Chondrocyte (in vitro differentiated cells): Measurements from ENCODE around the gene SPIRE1. TPM values are rescaled to one million over a fixed set of nuclear protein-coding genes. Genes with fewer than 3 reads are reported as not detected.

ENCODE experiments used
- DNase-seq: peaks from one replicate; pipeline ENCODE4 v3.0.0; 2021; ENCODE audit warnings: mixed read lengths, low spot score
- H3K27ac Mint-ChIP-seq: one replicate; pipeline ENCODE4 v1.8.0; 2021; ENCODE audit warnings: mild to moderate bottlenecking, moderate library complexity, mixed read lengths; ENCODE audit not compliant: unreplicated experiment
- H3K27me3 Mint-ChIP-seq: 2 replicates; pipeline ENCODE4 v1.8.0; 2021; ENCODE audit warnings: low read depth, mixed read lengths
- H3K36me3 Mint-ChIP-seq: 2 replicates; pipeline ENCODE4 v1.8.0; 2021; ENCODE audit warnings: low read depth, mixed read lengths
- H3K4me1 Mint-ChIP-seq: 2 replicates; pipeline ENCODE4 v1.8.0; 2021; ENCODE audit warnings: low read depth, mild to moderate bottlenecking, mixed read lengths
- H3K4me3 Mint-ChIP-seq: one replicate; pipeline ENCODE4 v1.8.0; 2021; ENCODE audit warnings: mild to moderate bottlenecking, moderate library complexity, mixed read lengths; ENCODE audit not compliant: unreplicated experiment
- H3K9me3 Mint-ChIP-seq: 2 replicates; pipeline ENCODE4 v1.8.0; 2021; ENCODE audit warnings: low read depth, mixed read lengths
- CTCF ChIP-seq: fragments of 200-600 bp; sonication (generic); IDR thresholded peaks from 2 replicates; pipeline ENCODE4 v1.5.0; 2021; ENCODE audit warnings: antibody characterized with exemption, mild to moderate bottlenecking, moderate library complexity
- total RNA-seq: library from RNA; stranded (reverse); gene quantifications from 3 replicates; pipeline ENCODE4 v1.2.1, GENCODE V29; 2021

The SPIRE1 gene
- total RNA-seq, 1 donor from 2014 or later, result 57.8 TPM

- Mint-ChIP-seq H3K27me3 (no peaks in the 10 kb centered on the region), H3K4me3 (no peak overlapping the region), H3K9me3 (peaks cover 3% of the 10 kb centered on the region), H3K27ac (peak overlapping the region; percentile 49), H3K36me3 (no peaks in the 10 kb centered on the region), H3K4me1 (peaks cover 6% of the 10 kb centered on the region)
- DNase-seq, result no peak
- TF ChIP-seq CTCF, result no peak
These were observed 78.1 kb downstream of the SPIRE1 start for GRCh38 chr18:12579775-12580174.

DNA sequence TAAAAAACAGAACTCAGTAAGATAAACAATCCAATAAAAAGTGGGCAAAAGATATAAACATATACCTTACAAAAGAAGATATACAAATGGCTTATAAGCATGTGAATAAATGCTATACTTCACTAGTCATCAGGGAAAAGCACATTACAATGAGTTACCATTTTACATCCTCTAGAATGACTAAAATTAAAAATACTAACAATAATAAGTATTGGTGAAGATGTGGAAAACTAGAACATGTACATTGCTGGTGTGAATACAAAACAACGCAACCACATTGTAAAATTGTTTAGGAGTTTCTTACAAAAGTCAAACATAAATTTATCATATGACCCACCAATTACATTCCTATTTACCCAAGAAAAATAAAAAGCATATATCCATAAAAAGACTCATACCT is 80.1 kb downstream of the SPIRE1 start:
- no peaks in the 10 kb centered on the region for H3K36me3 Mint-ChIP-seq
- H3K9me3 Mint-ChIP-seq, result peaks cover 3% of the 10 kb centered on the region
- H3K4me1 Mint-ChIP-seq, result peaks cover 15% of the 10 kb centered on the region
- TF ChIP-seq CTCF, result no peak
- H3K27me3 Mint-ChIP-seq, result no peaks in the 10 kb centered on the region
- no peak for DNase-seq
- H3K4me3 Mint-ChIP-seq, result no peak overlapping the region
- no peak overlapping the region for H3K27ac Mint-ChIP-seq

- H3K27ac Mint-ChIP-seq, result peak overlapping the region; percentile 1
These were observed 83.3 kb downstream of the SPIRE1 start for GRCh38 chr18:12574494-12575185.

GRCh38 chr18:12571630-12572029 is 86.3 kb downstream of the SPIRE1 start:
- no peaks in the 10 kb centered on the region for H3K9me3 Mint-ChIP-seq
- peaks cover 43% of the 10 kb centered on the region for H3K4me1 Mint-ChIP-seq
- no peak overlapping the region for H3K27ac Mint-ChIP-seq
- TF ChIP-seq CTCF, result no peak
- no peak overlapping the region for H3K4me3 Mint-ChIP-seq
- H3K36me3 Mint-ChIP-seq, result no peaks in the 10 kb centered on the region
- H3K27me3 Mint-ChIP-seq, result no peaks in the 10 kb centered on the region
- no peak for DNase-seq

More at GRCh38 chr18:12574494-12575185, 83.3 kb downstream of the SPIRE1 start:
- Mint-ChIP-seq H3K36me3 (no peaks in the 10 kb centered on the region), H3K9me3 (peaks cover 3% of the 10 kb centered on the region), H3K4me1 (peaks cover 24% of the 10 kb centered on the region), H3K4me3 (no peak overlapping the region), H3K27me3 (no peaks in the 10 kb centered on the region)
- no peak for DNase-seq
- TF ChIP-seq CTCF, result no peak

DNA sequence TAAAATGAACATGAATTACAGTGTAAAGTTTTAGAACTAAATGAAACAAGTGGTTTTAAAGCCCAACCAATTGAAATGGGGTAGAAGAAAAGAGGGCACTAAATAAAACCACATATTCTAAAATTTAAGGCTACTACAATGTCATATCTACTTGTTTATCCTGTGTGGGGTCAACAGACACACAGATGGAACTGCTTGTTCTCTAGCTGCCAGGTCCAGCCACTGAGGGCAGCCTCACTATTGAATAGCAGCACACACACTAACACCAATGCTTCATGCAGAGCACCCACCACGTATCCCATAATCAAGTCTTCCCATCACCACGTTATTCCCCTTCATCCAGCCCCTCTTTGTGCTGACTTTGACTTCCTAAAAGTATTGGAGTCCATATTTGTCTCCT is 88.1 kb downstream of the SPIRE1 start:
- Mint-ChIP-seq H3K4me3 (no peak overlapping the region), H3K27ac (peak overlapping the region; percentile 19), H3K9me3 (peaks cover 4% of the 10 kb centered on the region), H3K27me3 (no peaks in the 10 kb centered on the region), H3K4me1 (peaks cover 40% of the 10 kb centered on the region), H3K36me3 (peaks cover 2% of the 10 kb centered on the region)
- no peak for TF ChIP-seq CTCF
- no peak for DNase-seq
